Chondrocyte (in vitro differentiated cells): ENCODE results near the gene FER1L5. TPM values are rescaled to one million over a fixed set of nuclear protein-coding genes. Genes with fewer than 3 reads are reported as not detected.

ENCODE experiments used
- DNase-seq: peaks from one replicate; pipeline ENCODE4 v3.0.0; 2021; ENCODE audit warnings: mixed read lengths, low spot score
- H3K27ac Mint-ChIP-seq: one replicate; pipeline ENCODE4 v1.8.0; 2021; ENCODE audit warnings: mild to moderate bottlenecking, moderate library complexity, mixed read lengths; ENCODE audit not compliant: unreplicated experiment
- H3K27me3 Mint-ChIP-seq: 2 replicates; pipeline ENCODE4 v1.8.0; 2021; ENCODE audit warnings: low read depth, mixed read lengths
- H3K36me3 Mint-ChIP-seq: 2 replicates; pipeline ENCODE4 v1.8.0; 2021; ENCODE audit warnings: low read depth, mixed read lengths
- H3K4me1 Mint-ChIP-seq: 2 replicates; pipeline ENCODE4 v1.8.0; 2021; ENCODE audit warnings: low read depth, mild to moderate bottlenecking, mixed read lengths
- H3K4me3 Mint-ChIP-seq: one replicate; pipeline ENCODE4 v1.8.0; 2021; ENCODE audit warnings: mild to moderate bottlenecking, moderate library complexity, mixed read lengths; ENCODE audit not compliant: unreplicated experiment
- H3K9me3 Mint-ChIP-seq: 2 replicates; pipeline ENCODE4 v1.8.0; 2021; ENCODE audit warnings: low read depth, mixed read lengths
- CTCF ChIP-seq: fragments of 200-600 bp; sonication (generic); IDR thresholded peaks from 2 replicates; pipeline ENCODE4 v1.5.0; 2021; ENCODE audit warnings: antibody characterized with exemption, mild to moderate bottlenecking, moderate library complexity
- total RNA-seq: library from RNA; stranded (reverse); gene quantifications from 3 replicates; pipeline ENCODE4 v1.2.1, GENCODE V29; 2021

Gene FER1L5
- total RNA-seq, 1 donor from 2014 or later: not detected

GRCh38 chr2:96699621-96700020 lies 57.1 kb downstream of the FER1L5 start:
- no peak for DNase-seq
- Mint-ChIP-seq H3K4me3 (no peak overlapping the region), H3K27me3 (no peaks in the 10 kb centered on the region), H3K27ac (no peak overlapping the region), H3K4me1 (no peaks in the 10 kb centered on the region), H3K9me3 (no peaks in the 10 kb centered on the region), H3K36me3 (peaks cover 15% of the 10 kb centered on the region)
- no peak for TF ChIP-seq CTCF

GRCh38 chr2:96700086-96700485 lies 57.5 kb downstream of the FER1L5 start:
- Mint-ChIP-seq H3K27ac (no peak overlapping the region), H3K27me3 (no peaks in the 10 kb centered on the region), H3K36me3 (peaks cover 16% of the 10 kb centered on the region), H3K4me1 (no peaks in the 10 kb centered on the region), H3K9me3 (no peaks in the 10 kb centered on the region), H3K4me3 (no peak overlapping the region)
- no peak for TF ChIP-seq CTCF
- no peak for DNase-seq

- Mint-ChIP-seq H3K4me1 (no peaks in the 10 kb centered on the region), H3K27me3 (no peaks in the 10 kb centered on the region), H3K4me3 (no peak overlapping the region), H3K27ac (no peak overlapping the region), H3K9me3 (no peaks in the 10 kb centered on the region), H3K36me3 (peaks cover 26% of the 10 kb centered on the region)
- DNase-seq: no peak
- no peak for TF ChIP-seq CTCF
Observed at GRCh38 chr2:96701636-96702035, 59.1 kb downstream of the FER1L5 start.

GRCh38 chr2:96702098-96702785 lies 59.7 kb downstream of the FER1L5 start:
- Mint-ChIP-seq H3K36me3 (peaks cover 30% of the 10 kb centered on the region), H3K4me3 (no peak overlapping the region), H3K9me3 (no peaks in the 10 kb centered on the region), H3K27me3 (no peaks in the 10 kb centered on the region), H3K27ac (no peak overlapping the region), H3K4me1 (no peaks in the 10 kb centered on the region)
- TF ChIP-seq CTCF: no peak
- DNase-seq: no peak

GRCh38 chr2:96703021-96703751 lies 60.6 kb downstream of the FER1L5 start:
- Mint-ChIP-seq H3K9me3 (no peaks in the 10 kb centered on the region), H3K4me1 (no peaks in the 10 kb centered on the region), H3K27me3 (no peaks in the 10 kb centered on the region), H3K4me3 (no peak overlapping the region), H3K36me3 (peaks cover 37% of the 10 kb centered on the region), H3K27ac (no peak overlapping the region)
- DNase-seq: no peak
- TF ChIP-seq CTCF: no peak
